Small intestine (tissue), 7 donors: ENCODE results near the gene TSPAN11. TPM values are rescaled to one million over a fixed set of nuclear protein-coding genes. Genes with fewer than 3 reads are reported as not detected.
"Not testable (repeated sequence)": the region's sequence is repeated elsewhere in the genome, so short reads cannot be mapped to it uniquely, and the experiment has no call there.

Source experiments
- DNase-seq, 2 donors: peaks; one replicate each; pipeline versions ENCODE4 v3.0.0 to v3.0.0-alpha.2; 2013
- FAIRE-seq: peaks from 2 replicates; lab custom pipeline; 2012; peaks lifted over from hg19 to GRCh38; lab: Jason Lieb, UNC
- H3K27ac ChIP-seq, 3 donors: one replicate each; pipeline ENCODE4 v1.5.1; 2013; ENCODE audit warnings: low read length in 2 of 3, mild to moderate bottlenecking in 2 of 3, control low read depth in 1 of 3, inconsistent platforms in 1 of 3, low read depth in 1 of 3, moderate library complexity in 1 of 3
- H3K27me3 ChIP-seq, 3 donors: one replicate each; pipeline ENCODE4 v1.6.1; 2013; ENCODE audit warnings: low read length in 3 of 3, inconsistent platforms in 1 of 3; ENCODE audit not compliant: control insufficient read depth in 3 of 3, insufficient read depth in 3 of 3
- H3K36me3 ChIP-seq, 3 donors: one replicate each; pipeline ENCODE4 v1.6.1; 2013; ENCODE audit warnings: low read length in 3 of 3, inconsistent platforms in 1 of 3, low read depth in 1 of 3, mild to moderate bottlenecking in 1 of 3, moderate library complexity in 1 of 3; ENCODE audit not compliant: control insufficient read depth in 3 of 3, insufficient read depth in 2 of 3
- H3K4me1 ChIP-seq, 3 donors: one replicate each; pipeline ENCODE4 v1.6.1; 2013; ENCODE audit warnings: low read length in 2 of 3, inconsistent platforms in 1 of 3, low read depth in 1 of 3, mild to moderate bottlenecking in 1 of 3, moderate library complexity in 1 of 3; ENCODE audit not compliant: control insufficient read depth in 3 of 3, insufficient read depth in 2 of 3
- H3K4me3 ChIP-seq, 3 donors: one replicate each; pipeline ENCODE4 v1.5.1; 2013; ENCODE audit warnings: low read length in 3 of 3, control low read depth in 1 of 3, inconsistent platforms in 1 of 3, low read depth in 1 of 3, mild to moderate bottlenecking in 1 of 3, moderate library complexity in 1 of 3
- H3K9me3 ChIP-seq, 2 donors: one replicate each; pipeline ENCODE4 v1.6.1; 2013; ENCODE audit warnings: low read depth in 1 of 2, low read length in 1 of 2; ENCODE audit not compliant: control insufficient read depth in 2 of 2, insufficient read depth in 1 of 2
- WGBS, 3 donors: extraction: QIAGEN DNeasy Blood & Tissue Kit; methylation state at CpG; one replicate each; pipeline ENCODE4 v1.1.7; 2013; 5-methylcytosine and 5-hydroxymethylcytosine counted together
- polyA plus RNA-seq, 4 donors: library from polyadenylated mRNA; stranded (reverse) in 3 of 4; unstranded in 1 of 4; fragments of 200-250 nt in 3 of 4; fragments of 120-200 nt in 1 of 4; gene quantifications; one replicate each; pipeline versions ENCODE4 v1.2.1 to v1.2.3, GENCODE V29; 2013
- donor health status: healthy with polysubstance abuse.
- donor health status: control.
- donor health status: control.
- donor health status: Bipolar disorder and iron deficiency.
- donor health status: healthy.

The TSPAN11 gene
- polyA plus RNA-seq, 4 donors = 0.54 to 3.9 (median 3.9) TPM; not detected in 1

DNA sequence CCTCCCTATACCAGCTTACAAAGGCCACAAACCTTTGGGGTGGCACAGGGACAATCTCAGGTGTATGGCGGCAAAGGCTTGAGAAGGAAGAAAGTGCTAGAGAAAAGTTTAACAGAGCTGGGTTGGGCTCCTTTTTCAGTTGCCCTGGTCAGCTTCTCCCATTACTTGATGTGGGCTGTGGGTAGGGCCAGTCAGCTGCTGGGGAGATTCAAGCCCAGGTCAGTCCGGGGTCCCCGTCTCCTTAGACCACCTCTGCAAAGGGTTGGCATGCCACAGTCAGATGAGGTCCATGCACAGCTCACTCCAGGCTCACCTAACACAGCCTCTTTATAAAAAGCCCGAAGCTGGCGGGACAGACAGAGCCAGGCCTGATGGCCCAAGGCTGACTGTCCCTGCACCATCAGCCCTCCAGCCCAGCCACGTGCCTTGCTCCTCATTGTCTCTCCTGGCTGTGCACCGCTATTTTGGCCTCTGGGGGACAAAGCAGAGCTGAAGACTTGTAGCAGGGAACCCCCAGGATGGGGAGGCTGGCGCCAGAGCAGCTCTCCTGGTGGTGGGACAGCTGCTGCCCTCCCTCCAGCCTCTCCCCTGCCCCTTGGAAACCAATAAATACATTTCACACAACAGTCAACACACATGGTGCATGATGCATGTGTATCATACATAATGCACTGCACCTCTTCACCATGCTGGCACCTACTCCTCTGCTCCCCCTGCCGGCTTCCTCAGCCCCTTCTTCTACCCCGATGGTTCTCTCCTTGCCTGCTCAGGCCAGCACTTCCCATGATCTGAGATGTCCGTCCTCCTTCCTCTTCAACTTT is 85.4 kb downstream of the TSPAN11 start:
- Histone ChIP-seq H3K4me1 (no peaks in the 10 kb centered on the region), H3K27ac (no peak overlapping the region), H3K4me3 (no peak overlapping the region), H3K27me3 (no peaks in the 10 kb centered on the region), H3K9me3 (no peaks in the 10 kb centered on the region), H3K36me3 (no peaks in the 10 kb centered on the region)
- 86 to 90% (median 87%) methylated on average over 11 of the region's 11 CpGs for WGBS, 3 donors
- DNase-seq (no peak), FAIRE-seq (no peak)

DNA sequence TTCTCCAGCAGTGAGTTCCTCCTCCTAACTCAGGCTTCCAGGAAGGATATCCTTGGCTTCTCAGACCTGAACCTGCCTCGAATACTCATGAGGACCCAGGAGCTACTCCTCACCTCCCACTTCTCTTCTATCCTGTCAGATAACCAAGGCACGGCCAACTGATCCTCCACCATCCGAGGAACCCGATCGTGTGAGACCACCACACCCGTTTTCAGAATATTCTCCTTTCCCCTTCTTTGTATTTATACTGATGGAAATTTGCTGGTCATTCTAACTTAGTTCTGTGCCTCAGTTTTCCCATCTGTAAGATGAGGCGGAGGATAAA is 86.0 kb downstream of the TSPAN11 start:
- FAIRE-seq, H3K36me3 ChIP-seq: not testable (repeated sequence)
- 88 to 92% (median 90%) methylated on average over 7 of the region's 7 CpGs for WGBS, 3 donors

DNA sequence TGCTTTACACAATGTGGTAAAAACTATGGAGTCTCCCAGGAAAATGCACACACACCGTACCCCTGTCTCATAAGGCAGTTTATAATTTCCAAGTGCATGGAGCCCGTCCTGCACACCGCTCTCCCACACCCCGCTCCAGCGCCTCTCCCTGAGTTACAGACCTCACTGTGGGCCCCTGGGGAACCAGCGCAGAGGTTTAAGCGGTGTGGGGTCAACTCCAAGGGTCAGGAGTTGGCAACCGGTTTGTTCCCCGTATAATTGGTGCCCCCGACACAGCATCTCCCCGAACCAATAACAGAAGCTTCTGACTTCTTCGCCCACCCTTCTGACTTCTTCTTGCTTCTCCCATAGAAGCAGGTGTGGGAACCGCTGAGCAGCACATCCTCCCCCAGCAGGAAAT is 88.7 kb downstream of the TSPAN11 start:
- Histone ChIP-seq H3K4me1 (no peaks in the 10 kb centered on the region), H3K4me3 (no peak overlapping the region), H3K9me3 (no peaks in the 10 kb centered on the region), H3K27ac (no peak overlapping the region), H3K27me3 (no peaks in the 10 kb centered on the region), H3K36me3 (no peaks in the 10 kb centered on the region)
- 89 to 96% (median 95%) methylated on average over 13 of the region's 13 CpGs for WGBS, 3 donors
- FAIRE-seq = no peak
- no peak for DNase-seq

More for the DNA sequence above, 86.0 kb downstream of the TSPAN11 start:
- not testable (repeated sequence) for H3K4me1 ChIP-seq, H3K9me3 ChIP-seq, H3K4me3 ChIP-seq, H3K27ac ChIP-seq, H3K27me3 ChIP-seq, DNase-seq

DNA sequence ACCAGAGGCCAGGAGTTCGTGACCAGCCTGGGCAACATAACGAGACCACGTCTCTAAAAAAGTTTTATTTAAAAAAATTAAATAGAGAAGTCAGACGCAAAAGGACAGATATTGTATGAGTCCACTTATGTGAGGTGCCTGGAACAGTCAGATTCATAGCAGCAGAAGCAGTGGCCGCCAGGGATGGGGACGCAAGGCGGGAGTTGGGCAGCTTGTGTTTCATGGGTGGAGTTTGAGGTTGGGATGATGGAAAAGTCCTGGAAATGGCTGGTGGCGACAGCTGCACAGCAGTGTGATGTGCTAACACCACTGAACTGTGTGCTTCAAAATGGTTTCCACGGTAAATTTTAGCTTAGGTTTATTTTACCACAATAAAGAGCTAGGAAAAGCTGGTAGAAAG is 89.5 kb downstream of the TSPAN11 start:
- Histone ChIP-seq H3K27me3 (no peaks in the 10 kb centered on the region), H3K36me3 (no peaks in the 10 kb centered on the region), H3K4me1 (no peaks in the 10 kb centered on the region), H3K27ac (no peak overlapping the region), H3K4me3 (no peak overlapping the region), H3K9me3 (no peaks in the 10 kb centered on the region)
- FAIRE-seq (no peak), DNase-seq (no peak)
- 82 to 90% (median 85%) methylated on average over 9 of the region's 9 CpGs for WGBS, 3 donors

DNA sequence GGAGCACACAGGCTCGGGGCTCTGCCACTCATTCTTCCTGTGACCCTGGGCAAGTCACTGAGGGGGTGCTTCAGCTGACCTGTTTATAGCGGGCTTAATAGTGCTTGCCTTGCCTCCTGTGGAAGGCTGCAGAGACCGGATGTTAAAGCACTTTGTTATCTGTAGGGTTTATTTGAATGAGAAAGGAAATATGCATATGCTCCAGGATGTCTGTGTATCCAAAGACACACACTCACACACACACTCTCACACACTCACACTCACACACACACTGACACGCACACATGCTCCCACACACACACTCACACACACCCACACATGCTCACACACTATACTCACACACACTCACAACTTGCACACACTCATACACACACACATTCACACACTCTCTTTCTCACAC is 91.0 kb downstream of the TSPAN11 start:
- WGBS, 3 donors = 72 to 78% (median 75%) methylated on average over 4 of the region's 4 CpGs
- no peak overlapping the region for H3K4me3 ChIP-seq
- no peak for DNase-seq
- H3K9me3 ChIP-seq = no peaks in the 10 kb centered on the region
- no peaks in the 10 kb centered on the region for H3K36me3 ChIP-seq
- no peaks in the 10 kb centered on the region for H3K4me1 ChIP-seq
- FAIRE-seq = no peak
- H3K27ac ChIP-seq = no peak overlapping the region
- no peaks in the 10 kb centered on the region for H3K27me3 ChIP-seq

DNA sequence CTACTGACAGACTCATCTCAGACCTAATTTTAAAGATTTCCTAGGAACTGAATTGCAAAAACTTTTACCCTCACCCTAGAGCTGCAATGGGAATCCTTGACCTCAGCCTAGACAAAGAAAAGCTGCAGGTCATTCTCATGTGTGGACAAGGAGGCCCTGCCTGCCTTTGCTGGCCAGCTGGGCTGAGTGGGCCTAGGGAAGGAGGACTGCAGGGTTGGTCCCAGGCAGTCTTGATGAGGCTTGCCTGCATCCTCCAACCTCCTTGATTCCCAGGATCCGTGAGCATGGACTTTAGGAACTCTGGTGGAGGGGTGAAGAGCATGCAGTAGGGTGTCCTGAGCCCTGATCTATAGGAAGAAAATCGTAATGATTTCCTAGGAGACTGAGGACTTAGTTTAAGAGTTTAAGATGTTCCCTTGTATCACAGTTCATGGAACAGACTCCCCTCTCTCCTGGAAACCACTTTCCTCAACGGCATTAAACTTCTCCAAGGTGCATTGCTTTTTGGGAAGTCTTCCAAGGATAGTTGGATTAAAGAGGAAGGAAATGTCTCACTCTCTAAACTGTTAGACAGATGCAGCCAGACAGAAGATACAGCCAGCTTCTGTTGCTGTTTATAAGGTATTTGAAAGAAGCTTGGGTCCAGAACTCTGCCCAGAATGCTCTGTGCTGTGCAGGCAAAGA is 91.7 kb downstream of the TSPAN11 start:
- no peak overlapping the region for H3K27ac ChIP-seq
- no peaks in the 10 kb centered on the region for H3K9me3 ChIP-seq
- no peaks in the 10 kb centered on the region for H3K4me1 ChIP-seq
- 65 to 79% (median 71%) methylated on average over 3 of the region's 3 CpGs for WGBS, 3 donors
- FAIRE-seq = no peak
- no peak overlapping the region for H3K4me3 ChIP-seq
- H3K27me3 ChIP-seq = no peaks in the 10 kb centered on the region
- no peaks in the 10 kb centered on the region for H3K36me3 ChIP-seq
- DNase-seq = no peak

DNA sequence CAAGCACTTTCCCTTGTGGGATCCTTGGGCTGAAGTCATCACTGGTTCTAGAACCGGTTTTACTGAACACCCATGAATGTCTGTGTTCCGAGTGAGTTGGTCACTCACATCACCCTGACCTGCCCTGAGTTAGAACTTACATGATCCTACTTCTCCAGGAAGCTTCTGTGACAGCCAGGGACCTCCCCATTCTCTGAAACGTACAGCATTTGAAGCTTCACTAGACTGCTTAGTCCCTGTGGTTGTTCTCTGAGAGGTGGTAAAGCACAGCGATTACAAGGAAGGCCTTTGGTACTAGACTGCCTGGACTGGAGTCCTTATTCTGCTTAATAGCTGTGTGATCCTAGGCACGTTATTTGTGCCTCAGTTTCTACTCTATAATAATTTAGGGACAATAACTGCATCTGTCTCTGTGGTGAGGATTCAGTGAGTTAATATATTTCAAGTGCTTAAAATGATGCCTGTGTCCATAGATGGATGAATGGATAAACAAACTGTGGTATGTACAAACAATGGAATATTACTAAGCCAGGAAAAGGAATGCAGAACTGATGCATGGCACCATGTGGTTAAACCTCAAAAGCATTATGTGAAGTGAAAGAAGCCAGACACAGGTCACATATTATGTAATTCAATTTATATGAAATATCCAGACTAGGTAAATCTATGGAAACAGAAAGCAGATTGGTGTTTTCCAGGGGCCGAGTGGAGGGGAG is 92.4 kb downstream of the TSPAN11 start:
- H3K4me1 ChIP-seq = no peaks in the 10 kb centered on the region
- no peak for FAIRE-seq
- no peaks in the 10 kb centered on the region for H3K36me3 ChIP-seq
- H3K4me3 ChIP-seq = no peak overlapping the region
- no peaks in the 10 kb centered on the region for H3K27me3 ChIP-seq
- no peaks in the 10 kb centered on the region for H3K9me3 ChIP-seq
- no peak overlapping the region for H3K27ac ChIP-seq
- DNase-seq = no peak
- WGBS, 3 donors = 85 to 92% (median 92%) methylated on average over 6 of the region's 6 CpGs

DNA sequence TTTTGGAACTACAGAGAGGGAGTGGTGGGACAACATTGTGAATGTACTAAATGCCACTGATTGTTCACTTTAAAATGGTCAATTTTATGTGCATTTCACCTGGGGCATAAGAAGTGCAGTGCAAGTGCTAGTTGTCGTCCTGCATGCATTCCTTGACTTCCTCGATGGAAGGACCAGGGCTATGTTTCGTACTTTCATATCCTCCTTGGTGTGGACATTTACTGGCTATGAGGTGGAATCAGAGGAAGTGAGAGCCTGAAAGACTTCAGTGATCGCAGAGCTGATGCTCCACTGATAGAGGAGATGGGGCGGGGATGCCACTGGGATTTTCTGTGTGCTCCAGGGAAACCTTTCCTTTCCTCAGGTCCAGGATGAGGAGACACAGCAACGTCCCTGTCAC is 93.0 kb downstream of the TSPAN11 start:
- H3K27ac ChIP-seq = no peak overlapping the region
- H3K4me3 ChIP-seq = no peak overlapping the region
- DNase-seq (no peak), FAIRE-seq (no peak)
- WGBS, 3 donors = 82 to 92% (median 88%) methylated on average over 6 of the region's 6 CpGs
- no peaks in the 10 kb centered on the region for H3K36me3 ChIP-seq
- no peaks in the 10 kb centered on the region for H3K9me3 ChIP-seq
- no peaks in the 10 kb centered on the region for H3K27me3 ChIP-seq
- H3K4me1 ChIP-seq = no peaks in the 10 kb centered on the region
